CD14-positive monocyte (primary cell): ENCODE measurements around the gene PTPN2. TPM values are rescaled to one million over a fixed set of nuclear protein-coding genes. Genes with fewer than 3 reads are reported as not detected.

Source experiments
- DNase-seq, 3 donors: peaks; one replicate each; pipeline ENCODE4 v3.0.0-alpha.2; 2011 to 2022
- H2AFZ ChIP-seq: 2 replicates; pipeline ENCODE4 v1.6.0; 2012; ENCODE audit warnings: mild to moderate bottlenecking, low read depth, low read length, inconsistent platforms; ENCODE audit not compliant: insufficient read depth, poor library complexity, severe bottlenecking
- H3K27ac ChIP-seq, 2 donors: 1 replicate in 1 of 2; 2 replicates in 1 of 2; pipeline ENCODE4 v1.5.1; 2012 to 2013; ENCODE audit warnings: low read length in 2 of 2, control low read depth in 1 of 2, inconsistent platforms in 1 of 2, low read depth in 1 of 2, mild to moderate bottlenecking in 1 of 2
- H3K27me3 ChIP-seq, 2 donors: one replicate each; pipeline versions ENCODE4 v1.6.0 to v1.6.1; 2011 to 2013; ENCODE audit warnings: low read length in 2 of 2; ENCODE audit not compliant: control insufficient read depth in 2 of 2, insufficient read depth in 2 of 2
- H3K36me3 ChIP-seq, 2 donors: replicated peaks in 1 of 2; 1 replicate in 1 of 2; 2 replicates in 1 of 2; pipeline versions ENCODE4 v1.5.1 to v1.6.1; 2012 to 2013; ENCODE audit warnings: low read length in 2 of 2, control low read depth in 1 of 2, inconsistent platforms in 1 of 2, mild to moderate bottlenecking in 1 of 2; ENCODE audit not compliant: insufficient read depth in 2 of 2, control insufficient read depth in 1 of 2
- H3K4me1 ChIP-seq, 2 donors: 1 replicate in 1 of 2; 2 replicates in 1 of 2; pipeline versions ENCODE4 v1.5.1 to v1.6.1; 2012 to 2013; ENCODE audit warnings: low read length in 2 of 2, control low read depth in 1 of 2, inconsistent platforms in 1 of 2, mild to moderate bottlenecking in 1 of 2, moderate library complexity in 1 of 2; ENCODE audit not compliant: insufficient read depth in 2 of 2, control insufficient read depth in 1 of 2
- H3K4me2 ChIP-seq: replicated peaks from 2 replicates; pipeline ENCODE3; 2012; ENCODE audit warnings: low read length, moderate library complexity, mild to moderate bottlenecking; ENCODE audit not compliant: poor library complexity, severe bottlenecking; ENCODE audit errors: extremely low read depth
- H3K4me3 ChIP-seq, 3 experiments: fragments of 200-600 bp in 1 of 3; sonication (generic) in 1 of 3; replicated peaks in 1 of 3; 1 replicate in 2 of 3; 2 replicates in 1 of 3; pipeline ENCODE4 v1.5.1; 2011 to 2013; ENCODE audit warnings: low read length in 3 of 3, mild to moderate bottlenecking in 3 of 3, control low read depth in 2 of 3, low read depth in 2 of 3, inconsistent platforms in 1 of 3, moderate library complexity in 1 of 3
- H3K79me2 ChIP-seq: 2 replicates; pipeline ENCODE4 v1.6.0; 2012; ENCODE audit warnings: mild to moderate bottlenecking, control low read depth, inconsistent platforms, low read length, moderate library complexity; ENCODE audit not compliant: insufficient read depth
- H3K9ac ChIP-seq: 2 replicates; pipeline ENCODE4 v1.6.0; 2017; ENCODE audit warnings: low read length, mild to moderate bottlenecking; ENCODE audit not compliant: insufficient read depth, poor library complexity, severe bottlenecking
- H3K9me3 ChIP-seq, 2 donors: replicated peaks in 1 of 2; 1 replicate in 1 of 2; 2 replicates in 1 of 2; pipeline versions ENCODE4 v1.5.1 to v1.6.1; 2012 to 2013; ENCODE audit warnings: low read length in 2 of 2, control low read depth in 1 of 2; ENCODE audit not compliant: control insufficient read depth in 1 of 2, insufficient read depth in 1 of 2
- H4K20me1 ChIP-seq: 2 replicates; pipeline ENCODE4 v1.6.0; 2012; ENCODE audit warnings: mild to moderate bottlenecking, low read length, control low read depth, moderate library complexity; ENCODE audit not compliant: insufficient read depth
- H3K27ac Mint-ChIP-seq, 7 donors: one replicate each; pipeline ENCODE4 v1.8.0; 2020; ENCODE audit warnings: mild to moderate bottlenecking in 7 of 7, mixed read lengths in 7 of 7, moderate library complexity in 6 of 7, inconsistent platforms in 2 of 7
- H3K27me3 Mint-ChIP-seq, 3 donors: one replicate each; pipeline ENCODE4 v1.8.0; 2021 to 2022; ENCODE audit warnings: low read depth in 3 of 3, mild to moderate bottlenecking in 3 of 3, mixed read lengths in 3 of 3, moderate library complexity in 3 of 3, inconsistent platforms in 1 of 3
- H3K36me3 Mint-ChIP-seq, 2 donors: one replicate each; pipeline ENCODE4 v1.8.0; 2020; ENCODE audit warnings: mixed read lengths in 2 of 2, inconsistent platforms in 1 of 2, mild to moderate bottlenecking in 1 of 2
- H3K4me1 Mint-ChIP-seq: one replicate; pipeline ENCODE4 v1.8.0; 2020; ENCODE audit warnings: mild to moderate bottlenecking, mixed read lengths
- H3K4me3 Mint-ChIP-seq, 2 donors: one replicate each; pipeline ENCODE4 v1.8.0; 2020; ENCODE audit warnings: mild to moderate bottlenecking in 2 of 2, mixed read lengths in 2 of 2, moderate library complexity in 1 of 2
- H3K9me3 Mint-ChIP-seq, 7 donors: one replicate each; pipeline ENCODE4 v1.8.0; 2020 to 2022; ENCODE audit warnings: mixed read lengths in 7 of 7, mild to moderate bottlenecking in 6 of 7, moderate library complexity in 6 of 7, inconsistent platforms in 2 of 7
- WGBS: methylation state at CpG from one replicate; pipeline ENCODE4 v1.1.5; 2013; ENCODE audit warnings: missing lambda C conversion rate; ENCODE audit not compliant: insufficient coverage; 5-methylcytosine and 5-hydroxymethylcytosine counted together
- intact Hi-C, 2 donors: fragments of 100-400 bp; cut with micrococcal nuclease; formaldehyde crosslinking; loops; one replicate each; pipeline versions ENCODE4 v1.15.0 to v1.15.1; 2023
- polyA plus RNA-seq, 3 donors: library from polyadenylated mRNA; depleted of rRNA in 1 of 3; unstranded in 2 of 3; stranded (reverse) in 1 of 3; fragments of 300-500 nt in 2 of 3; fragments of >200 nt in 1 of 3; fragmentation: Illumina TruSeq in 2 of 3; gene quantifications; 1 replicate in 2 of 3; 2 replicates in 1 of 3; pipeline ENCODE4 v1.2.3, GENCODE V29; 2012 to 2021
- TF ChIP-seq, protein P1 (sequence below): fragments of 200-600 bp; IDR thresholded peaks from one replicate; pipeline ENCODE4 v1.8.0; 2022; ENCODE audit warnings: antibody characterized with exemption, mild to moderate bottlenecking

PTPN2 gene
- polyA plus RNA-seq, 3 donors, result 55.6 to 108 (median 78.4) TPM

DNA sequence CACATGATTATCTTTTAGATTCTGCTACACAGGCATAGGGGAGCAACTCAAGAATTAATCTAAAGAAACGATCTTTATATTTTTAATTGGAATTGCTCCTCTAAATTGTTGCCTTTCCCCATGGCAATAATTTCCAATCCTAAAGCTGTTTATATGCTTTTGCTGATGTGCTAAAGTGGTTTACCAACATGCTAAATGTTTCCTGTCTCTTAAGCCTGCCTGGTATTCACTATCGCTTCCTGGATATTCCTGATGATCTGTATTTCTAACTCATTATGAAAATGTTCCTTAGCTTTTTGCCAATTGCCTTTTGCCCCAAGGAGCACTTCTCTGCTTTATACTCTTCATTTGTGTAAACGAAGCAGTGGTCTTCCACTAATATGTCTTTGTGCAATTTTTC, 65.8 kb downstream of the PTPN2 start:
- no peak overlapping the region for H3K27ac ChIP-seq
- Mint-ChIP-seq H3K4me3 (no peak overlapping the region), H3K4me1 (peaks cover 3% of the 10 kb centered on the region), H3K27ac (peak overlapping the region in 1 of 7 donors; percentile 59), H3K36me3 (peaks cover 64 to 85% of the 10 kb centered on the region in 2 donors), H3K27me3 (no peaks in the 10 kb centered on the region), H3K9me3 (peaks cover 0 to 3% (median 0%) of the 10 kb centered on the region in 7 donors)
- DNase-seq, result no peak
- intact Hi-C loops, result no loop called here
- H3K4me3 ChIP-seq, result no peak overlapping the region
- H3K4me1 ChIP-seq, result no peaks in the 10 kb centered on the region
- peaks cover 8% of the 10 kb centered on the region for H3K79me2 ChIP-seq
- H3K4me2 ChIP-seq, result no peak overlapping the region
- WGBS, result no CpG with 5 or more reads among the region's 3 CpGs
- peaks cover 80 to 85% of the 10 kb centered on the region in 2 donors for H3K36me3 ChIP-seq
- H3K27me3 ChIP-seq, result no peaks in the 10 kb centered on the region
- H3K9me3 ChIP-seq, result no peaks in the 10 kb centered on the region
- H2AFZ ChIP-seq, result no peak overlapping the region
- no peak overlapping the region for H3K9ac ChIP-seq
- no peaks in the 10 kb centered on the region for H4K20me1 ChIP-seq
- TF ChIP-seq, protein P1, sequence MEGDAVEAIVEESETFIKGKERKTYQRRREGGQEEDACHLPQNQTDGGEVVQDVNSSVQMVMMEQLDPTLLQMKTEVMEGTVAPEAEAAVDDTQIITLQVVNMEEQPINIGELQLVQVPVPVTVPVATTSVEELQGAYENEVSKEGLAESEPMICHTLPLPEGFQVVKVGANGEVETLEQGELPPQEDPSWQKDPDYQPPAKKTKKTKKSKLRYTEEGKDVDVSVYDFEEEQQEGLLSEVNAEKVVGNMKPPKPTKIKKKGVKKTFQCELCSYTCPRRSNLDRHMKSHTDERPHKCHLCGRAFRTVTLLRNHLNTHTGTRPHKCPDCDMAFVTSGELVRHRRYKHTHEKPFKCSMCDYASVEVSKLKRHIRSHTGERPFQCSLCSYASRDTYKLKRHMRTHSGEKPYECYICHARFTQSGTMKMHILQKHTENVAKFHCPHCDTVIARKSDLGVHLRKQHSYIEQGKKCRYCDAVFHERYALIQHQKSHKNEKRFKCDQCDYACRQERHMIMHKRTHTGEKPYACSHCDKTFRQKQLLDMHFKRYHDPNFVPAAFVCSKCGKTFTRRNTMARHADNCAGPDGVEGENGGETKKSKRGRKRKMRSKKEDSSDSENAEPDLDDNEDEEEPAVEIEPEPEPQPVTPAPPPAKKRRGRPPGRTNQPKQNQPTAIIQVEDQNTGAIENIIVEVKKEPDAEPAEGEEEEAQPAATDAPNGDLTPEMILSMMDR, result no peak

DNA sequence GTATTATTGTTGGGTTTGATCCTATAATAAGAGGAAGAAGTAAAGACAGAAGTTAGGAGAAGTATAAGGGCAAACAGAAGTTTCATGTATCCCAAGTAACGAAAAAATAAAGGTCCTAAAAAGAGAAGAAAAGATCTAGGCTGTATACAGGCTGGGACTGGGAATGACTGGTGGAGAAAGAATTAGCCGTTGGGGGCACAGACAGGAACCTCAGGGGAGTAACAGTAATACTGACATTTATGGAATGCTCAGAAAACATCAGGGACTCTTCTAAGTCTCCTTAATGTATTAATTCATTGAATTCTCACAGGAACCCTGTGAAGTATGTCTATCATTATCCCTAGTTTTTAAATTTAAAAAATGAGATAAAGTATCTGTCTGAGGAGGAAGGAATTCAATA, 67.6 kb downstream of the PTPN2 start:
- Histone ChIP-seq H3K4me2 (no peak overlapping the region), H3K27me3 (no peaks in the 10 kb centered on the region), H3K27ac (peak overlapping the region in 1 of 2 donors; percentile 54), H3K9me3 (no peaks in the 10 kb centered on the region), H3K9ac (no peak overlapping the region), H3K36me3 (peaks cover 69 to 85% of the 10 kb centered on the region in 2 donors), H3K4me3 (no peak overlapping the region), H4K20me1 (no peaks in the 10 kb centered on the region), H3K79me2 (peaks cover 8% of the 10 kb centered on the region), H3K4me1 (no peaks in the 10 kb centered on the region), H2AFZ (no peak overlapping the region)
- H3K4me1 Mint-ChIP-seq, result peaks cover 3% of the 10 kb centered on the region
- TF ChIP-seq, protein P1, result no peak
- peak overlapping the region in 5 of 7 donors; percentile 5 to 80 (median 67) for H3K27ac Mint-ChIP-seq
- intact Hi-C loops, result no loop called here
- H3K27me3 Mint-ChIP-seq, result no peaks in the 10 kb centered on the region
- peaks cover 0 to 3% (median 0%) of the 10 kb centered on the region in 7 donors for H3K9me3 Mint-ChIP-seq
- WGBS, result 50% methylated on average over 1 of the region's 2 CpGs
- H3K36me3 Mint-ChIP-seq, result peaks cover 64 to 87% of the 10 kb centered on the region in 2 donors
- no peak overlapping the region for H3K4me3 Mint-ChIP-seq
- DNase-seq, result no peak
